Hippocampal formation (tissue), 2 donors: ENCODE results near the gene CD209.
"Not testable (repeated sequence)": the region's sequence is repeated elsewhere in the genome, so short reads cannot be mapped to it uniquely, and the experiment has no call there.

Experiments used
- DNase-seq, 2 donors: peaks; one replicate each; lab custom pipeline; 2025; lab: John Stamatoyannopoulos, UW

CD209 gene, protein sequence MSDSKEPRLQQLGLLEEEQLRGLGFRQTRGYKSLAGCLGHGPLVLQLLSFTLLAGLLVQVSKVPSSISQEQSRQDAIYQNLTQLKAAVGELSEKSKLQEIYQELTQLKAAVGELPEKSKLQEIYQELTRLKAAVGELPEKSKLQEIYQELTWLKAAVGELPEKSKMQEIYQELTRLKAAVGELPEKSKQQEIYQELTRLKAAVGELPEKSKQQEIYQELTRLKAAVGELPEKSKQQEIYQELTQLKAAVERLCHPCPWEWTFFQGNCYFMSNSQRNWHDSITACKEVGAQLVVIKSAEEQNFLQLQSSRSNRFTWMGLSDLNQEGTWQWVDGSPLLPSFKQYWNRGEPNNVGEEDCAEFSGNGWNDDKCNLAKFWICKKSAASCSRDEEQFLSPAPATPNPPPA

DNA sequence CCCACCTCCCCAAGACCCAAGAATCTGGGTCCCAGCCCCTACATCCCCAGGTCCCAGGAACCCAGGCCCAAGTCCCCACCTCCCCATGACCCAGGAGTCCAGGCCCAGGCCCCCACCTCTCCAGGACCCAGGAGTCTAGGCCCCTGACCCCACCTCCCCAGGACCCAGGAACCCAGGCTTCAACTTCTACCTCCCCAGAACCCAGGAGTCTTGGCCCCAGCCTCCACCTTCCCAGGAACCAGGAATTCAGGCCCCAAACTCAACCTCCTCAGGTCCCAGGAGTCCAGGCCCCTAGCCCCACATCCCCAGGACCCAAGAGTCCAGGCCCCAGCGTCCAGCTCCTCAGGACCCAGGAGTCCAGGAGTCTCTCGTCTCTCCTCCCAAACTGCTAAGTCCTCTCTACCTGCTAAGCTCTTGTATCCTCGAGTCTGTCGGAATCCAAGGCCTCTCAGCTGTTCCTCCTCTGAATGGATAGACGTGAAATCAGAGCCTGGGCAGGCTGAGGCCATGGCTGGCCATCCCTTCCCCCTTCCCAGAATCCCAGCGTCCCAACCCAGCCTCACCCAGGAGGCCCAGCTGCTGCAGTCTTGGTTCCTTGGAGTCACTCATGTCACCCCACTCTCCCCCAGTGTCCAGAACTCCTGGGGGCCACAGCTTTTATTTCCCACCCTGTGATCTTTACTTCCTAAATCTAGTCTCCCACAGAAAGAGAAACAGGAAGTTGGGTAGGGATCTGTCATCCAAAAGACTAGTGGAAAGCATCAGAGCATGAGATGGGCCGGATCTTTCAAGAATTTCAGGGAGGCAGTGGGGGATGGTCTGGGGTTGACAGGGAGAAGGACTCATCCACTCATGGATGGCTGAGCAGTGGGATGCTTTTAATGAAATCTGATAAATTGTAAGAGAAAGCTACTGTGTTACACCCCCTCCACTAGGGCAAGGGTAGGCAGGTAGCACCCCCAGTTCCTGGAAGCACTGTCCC, at the start of gene CD209:
TSS of gene CD209 (minus strand) at position 632 of the 982 bp plus-strand sequence. CDS start at position 609, 23 bp downstream.
- DNase-seq, result no peak

DNA sequence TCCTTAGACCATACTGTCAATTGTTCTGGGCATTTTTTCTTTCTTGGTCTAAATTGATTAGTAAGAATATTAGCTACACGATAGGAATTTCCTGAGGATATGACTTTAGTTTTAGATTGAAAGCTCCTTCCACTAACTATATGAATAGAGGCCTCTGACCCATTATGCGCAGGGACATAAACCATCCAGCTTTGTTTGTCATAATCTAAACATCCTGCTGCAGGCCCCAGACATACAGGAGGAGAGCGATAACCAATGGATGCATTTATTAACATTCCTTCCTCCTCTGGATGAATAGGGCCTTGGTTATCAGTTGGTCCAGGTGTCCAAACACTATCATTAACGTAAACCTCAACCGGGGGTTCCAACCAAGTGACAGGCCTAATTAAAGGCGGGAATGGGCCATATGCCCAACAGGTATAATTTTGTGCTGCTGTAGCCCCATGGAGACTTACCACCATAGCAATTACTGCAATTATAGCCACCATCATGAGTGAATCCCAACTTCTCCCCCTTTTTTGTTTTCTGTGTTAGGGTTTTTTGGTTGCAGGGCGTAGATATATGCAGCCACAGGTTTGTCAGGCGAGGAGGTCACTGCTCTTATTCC, 48.3 kb upstream of the CD209 start:
- DNase-seq, result no peak

DNA sequence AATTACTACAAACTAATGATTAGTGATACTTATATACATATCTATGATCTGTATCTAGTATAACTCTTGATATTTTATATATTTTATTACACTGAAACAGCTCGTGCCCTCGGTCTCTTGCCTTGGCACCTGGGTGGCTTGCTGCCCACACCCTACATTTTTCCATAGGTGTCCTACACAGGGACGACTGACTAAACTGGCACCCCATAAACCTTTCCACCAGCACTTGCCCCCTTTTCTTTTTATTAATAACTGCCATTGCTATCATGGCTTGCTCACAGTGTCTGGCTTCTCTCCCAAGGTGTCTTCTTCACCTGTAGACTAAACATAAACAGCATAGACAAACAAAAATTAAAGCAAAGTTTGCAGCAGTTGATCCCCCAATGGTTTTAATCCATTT, 46.2 kb upstream of the CD209 start:
- DNase-seq, result no peak

DNA sequence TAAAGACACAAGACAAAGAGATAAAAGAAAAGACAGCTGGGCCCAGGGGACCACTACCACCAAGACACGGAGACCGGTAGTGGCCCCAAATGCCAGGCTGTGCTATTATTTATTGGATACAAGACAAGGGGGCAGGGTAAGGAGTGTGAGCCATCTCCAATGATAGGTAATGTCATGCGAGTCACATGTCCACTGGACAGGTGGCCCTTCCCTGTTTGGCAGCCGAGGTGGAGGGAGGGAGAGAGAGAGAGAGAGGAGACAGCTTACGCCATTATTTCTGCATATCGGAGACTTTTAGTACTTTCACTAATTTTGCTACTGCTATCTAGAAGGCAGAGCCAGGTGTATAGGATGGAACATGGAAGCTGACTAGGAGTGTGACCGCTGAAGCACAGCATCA, 45.4 kb upstream of the CD209 start:
- DNase-seq, result not testable (repeated sequence)

DNA sequence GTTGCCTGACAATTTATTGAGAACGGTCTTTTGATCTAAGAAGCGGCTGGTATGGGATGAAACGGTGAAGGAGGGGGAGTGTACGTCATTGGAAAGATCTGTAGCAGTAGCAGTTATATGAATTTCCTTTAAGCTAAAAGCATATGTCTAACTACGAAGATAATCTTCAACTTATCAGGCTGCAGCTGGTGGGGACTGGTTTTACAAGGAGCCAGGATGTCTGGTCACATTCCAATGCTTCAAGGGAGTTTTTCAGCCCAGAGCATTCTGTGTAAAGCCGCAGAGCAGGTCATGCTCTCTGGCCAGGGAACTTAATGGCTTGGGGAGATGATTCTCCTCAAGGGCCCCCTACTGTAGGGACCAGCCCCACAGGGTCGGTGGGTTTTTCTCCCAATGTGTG, 44.9 kb upstream of the CD209 start:
- DNase-seq, result no peak

DNA sequence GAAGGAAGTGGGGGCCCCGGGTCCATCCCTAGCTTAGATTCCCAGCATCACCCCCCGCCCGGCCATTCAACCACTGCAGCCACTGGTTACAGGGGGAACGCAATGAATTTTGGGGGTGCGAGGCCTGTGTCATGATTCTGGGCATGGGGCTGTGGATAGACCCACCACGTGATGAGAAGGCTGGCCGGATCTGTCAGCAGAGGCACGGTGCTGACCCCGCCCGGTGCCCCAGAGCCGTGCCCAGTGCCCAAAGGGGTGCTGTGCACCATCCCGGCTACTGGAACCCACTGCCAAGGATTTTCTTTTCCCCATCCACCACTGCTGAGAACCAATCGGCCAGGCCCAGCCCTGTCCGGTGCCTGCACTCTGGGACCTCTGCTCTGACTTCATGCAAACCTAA, 43.1 kb upstream of the CD209 start:
- no peak for DNase-seq

DNA sequence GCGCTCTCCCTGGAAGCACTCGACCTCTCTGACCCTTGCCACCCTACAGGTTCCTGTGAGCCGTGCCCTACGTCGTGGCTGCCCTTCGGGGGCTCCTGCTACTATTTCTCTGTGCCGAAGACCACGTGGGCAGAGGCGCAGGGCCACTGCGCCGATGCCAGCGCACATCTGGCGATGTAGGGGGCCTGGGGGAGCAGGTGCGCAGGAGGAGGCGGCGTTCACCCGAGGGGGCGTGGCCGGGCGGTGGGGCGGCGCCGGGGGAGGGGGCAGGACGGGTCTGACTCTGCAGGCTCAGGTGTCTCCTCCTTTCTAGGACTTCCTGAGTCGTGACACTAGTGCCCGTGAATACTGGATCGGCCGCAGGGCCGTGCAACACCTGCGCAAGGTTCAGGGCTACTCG, 42.1 kb upstream of the CD209 start:
- no peak for DNase-seq

DNA sequence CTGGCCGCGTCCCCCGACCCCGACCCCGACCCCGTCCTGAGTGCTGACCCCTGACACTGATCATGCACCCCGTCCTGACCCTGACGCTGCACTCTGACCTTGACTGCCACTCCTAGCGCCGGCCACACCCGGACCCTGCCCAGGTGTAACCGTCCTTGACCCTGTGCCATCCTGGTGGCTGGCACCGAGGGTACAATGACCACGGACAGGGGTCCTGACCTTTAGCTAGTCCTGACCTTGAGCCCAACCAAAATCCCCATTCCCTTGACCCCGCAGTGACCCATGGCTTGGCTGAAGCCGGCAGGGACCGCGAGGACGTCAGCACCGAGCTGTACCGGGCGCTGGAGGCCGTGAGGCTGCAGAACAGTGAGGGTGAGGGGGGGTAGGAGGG, 41.6 kb upstream of the CD209 start:
- DNase-seq, result no peak

DNA sequence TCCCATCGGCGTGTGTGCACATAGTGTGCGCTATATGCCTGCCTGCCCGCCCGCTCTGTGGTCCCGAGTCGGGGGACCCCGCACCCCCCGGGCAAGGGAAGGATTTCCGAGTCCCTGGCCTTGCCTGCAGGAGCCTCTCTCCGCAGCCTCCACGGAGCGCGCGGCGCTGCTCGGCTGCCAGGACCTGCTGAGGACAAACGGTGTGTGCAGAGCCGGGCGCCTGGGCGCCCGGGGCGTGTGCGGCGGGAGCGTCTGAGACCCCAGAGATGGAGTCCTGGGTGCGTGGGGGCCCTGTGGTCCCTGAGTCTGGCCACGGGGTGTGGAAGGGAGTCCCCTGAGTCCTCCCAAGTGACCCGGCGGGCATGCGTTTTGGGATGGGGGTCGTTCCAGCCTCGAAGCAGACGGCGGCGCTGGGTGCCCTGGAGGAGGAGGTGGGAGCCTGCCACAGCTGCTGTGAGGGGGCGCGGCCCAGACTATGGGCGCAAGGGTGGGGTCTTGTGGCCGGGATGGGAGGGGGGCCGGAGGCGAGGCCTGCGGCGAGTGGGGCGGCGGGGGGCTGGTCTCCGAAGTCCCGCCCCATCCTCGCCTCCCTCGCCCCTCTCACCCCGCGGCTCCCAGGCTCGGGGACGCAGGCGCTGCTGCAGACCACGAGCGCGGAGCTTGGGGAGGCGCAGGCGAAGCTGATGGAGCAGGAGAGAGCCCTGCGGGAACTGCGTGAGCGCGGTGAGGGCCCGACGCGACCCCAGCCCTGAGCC, 41.0 kb upstream of the CD209 start:
- no peak for DNase-seq

DNA sequence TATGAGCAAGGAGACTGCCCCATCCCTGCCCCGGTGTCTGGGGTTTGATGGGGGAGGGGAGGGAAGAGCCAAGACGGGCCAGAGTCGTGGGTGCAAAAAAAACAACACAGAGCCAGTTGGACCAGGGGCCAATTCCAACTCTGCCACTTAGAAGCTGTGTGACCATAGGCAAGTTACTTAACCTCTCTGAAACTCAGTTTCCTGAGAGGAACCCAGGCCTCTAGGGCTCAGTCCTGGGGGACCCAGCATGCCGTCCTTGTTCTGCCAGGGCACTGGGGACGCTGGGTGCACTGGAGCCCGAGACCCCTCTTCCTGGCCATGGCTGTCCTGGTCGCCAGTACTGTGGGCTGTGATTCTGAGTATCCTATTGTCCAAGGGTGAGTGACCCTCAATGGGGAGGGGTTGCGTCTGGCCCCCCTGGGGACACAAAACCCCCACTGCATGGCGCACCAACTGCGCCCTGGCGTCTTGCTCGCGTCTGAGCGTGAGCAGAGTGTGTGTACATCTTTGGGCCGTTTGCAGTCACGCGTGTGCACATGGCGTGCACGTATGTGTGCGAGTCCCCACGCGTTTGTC, 40.4 kb upstream of the CD209 start:
- no peak for DNase-seq

DNA sequence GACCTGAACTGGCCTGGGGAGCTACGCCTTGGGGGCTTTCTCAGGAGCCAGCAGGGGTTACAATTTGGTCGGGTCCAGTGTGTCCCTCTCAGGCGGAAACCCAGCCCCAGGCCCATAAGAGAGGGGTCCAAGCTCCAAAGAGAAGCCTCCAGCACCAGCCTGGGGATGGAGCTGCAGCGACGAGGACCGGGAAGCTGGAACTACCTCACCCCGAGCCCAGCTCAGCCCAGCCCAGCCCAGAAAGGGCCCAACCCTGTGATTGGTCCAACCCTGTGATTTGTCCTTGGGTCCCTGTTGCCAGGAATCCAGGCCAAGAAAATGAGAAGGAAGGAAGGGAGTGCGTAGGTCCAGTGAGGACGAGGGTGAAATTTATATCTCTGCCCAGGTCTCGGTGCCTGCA, 39.8 kb upstream of the CD209 start:
- no peak for DNase-seq

DNA sequence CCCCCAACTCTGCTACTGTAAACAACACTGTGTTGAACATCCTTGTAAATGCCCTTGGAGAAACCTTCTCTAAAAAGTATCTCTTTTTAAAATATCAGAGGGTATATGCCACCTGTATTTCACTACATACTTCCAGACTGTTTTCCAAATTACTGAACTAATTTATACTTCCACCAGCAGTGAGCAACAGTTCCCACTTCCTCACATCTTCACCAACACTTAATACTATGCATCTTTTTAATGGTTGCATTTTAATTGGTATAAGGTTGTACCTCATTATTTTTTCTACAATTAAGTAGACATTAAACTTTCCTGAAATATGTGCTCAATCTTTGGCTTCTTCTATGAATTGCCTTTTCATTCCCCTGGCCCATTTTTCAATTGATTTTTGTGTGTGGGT, 37.5 kb upstream of the CD209 start:
- no peak for DNase-seq

DNA sequence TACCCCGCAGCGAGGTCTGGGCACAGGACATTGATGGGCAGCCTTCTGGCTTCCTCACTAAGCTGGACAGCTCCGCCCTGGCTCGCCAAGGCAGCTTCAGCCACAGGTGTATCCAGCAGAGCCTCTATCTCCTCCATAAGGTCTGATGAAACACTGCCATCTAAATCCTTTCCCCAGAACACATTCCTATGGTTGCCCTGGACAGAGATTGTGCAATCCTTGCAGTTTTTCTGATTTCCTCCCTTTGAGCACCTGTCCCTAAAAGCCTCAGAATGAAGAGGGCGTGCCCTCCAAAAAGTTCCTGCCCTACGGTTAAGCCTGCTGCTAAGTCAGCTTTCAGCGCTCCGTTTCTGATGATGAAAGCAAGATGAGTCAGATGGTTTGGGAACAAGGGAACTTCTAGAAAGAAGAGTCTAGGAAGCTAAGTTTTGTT, 36.7 kb upstream of the CD209 start:
- DNase-seq, result no peak

DNA sequence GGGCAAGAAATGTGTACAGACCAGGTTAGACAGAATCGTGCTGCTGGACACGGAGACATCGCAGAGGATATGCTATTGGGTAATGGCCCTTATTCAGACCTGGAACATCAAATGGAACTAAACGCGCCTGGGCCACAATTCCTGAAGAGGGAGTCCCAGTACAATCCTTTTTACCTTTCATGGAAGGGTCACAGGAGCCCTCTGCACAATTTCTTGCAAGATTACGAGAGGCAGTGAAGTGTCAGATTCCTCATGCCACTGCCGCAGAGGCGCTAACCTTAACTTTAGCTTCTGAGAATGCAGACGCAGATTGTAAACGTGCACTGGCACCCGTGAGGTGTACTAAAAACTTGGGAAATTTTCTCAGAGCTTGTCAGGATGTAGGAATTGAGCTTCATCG, 33.8 kb upstream of the CD209 start:
- no peak for DNase-seq

DNA sequence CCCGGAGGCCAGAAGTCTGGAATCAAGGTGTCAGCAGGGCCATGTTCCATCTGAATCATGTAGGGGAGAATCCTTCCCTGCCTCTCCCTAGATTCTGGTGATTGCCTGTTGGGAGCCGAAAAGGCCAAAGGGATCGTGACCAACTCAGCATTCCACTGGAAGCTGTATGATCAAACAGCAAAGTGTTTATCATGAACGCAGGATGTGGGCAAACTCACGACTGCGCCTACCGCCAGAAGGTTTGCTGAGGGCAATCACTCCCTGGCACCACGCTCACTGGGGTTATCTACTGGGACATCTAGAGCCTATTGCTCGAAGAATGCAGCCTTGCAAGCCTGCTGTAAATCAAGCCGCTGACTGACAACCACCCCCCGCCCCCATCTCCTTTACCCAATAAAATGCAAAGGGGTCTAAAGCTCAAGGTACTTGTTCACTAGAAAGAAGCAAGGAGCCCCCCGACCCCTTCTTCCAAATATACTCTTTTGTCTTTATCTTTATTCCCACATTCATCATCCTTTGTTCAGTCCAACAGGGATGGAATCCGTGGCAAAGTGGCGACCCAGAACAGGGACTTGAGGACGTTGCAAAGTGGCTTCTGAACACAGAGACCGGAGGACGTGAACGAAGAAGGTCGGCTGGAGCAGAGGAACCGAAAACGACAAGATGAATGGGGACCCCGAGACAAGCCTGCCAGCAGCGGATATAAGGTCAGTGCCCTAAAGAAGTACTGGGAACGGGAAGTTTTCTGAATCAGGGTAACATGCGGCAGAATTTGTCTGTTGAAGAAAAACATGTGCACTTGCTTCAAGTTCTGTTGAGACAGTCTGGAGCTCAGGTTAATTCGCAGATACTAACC, 32.5 kb upstream of the CD209 start:
- DNase-seq, result no peak

DNA sequence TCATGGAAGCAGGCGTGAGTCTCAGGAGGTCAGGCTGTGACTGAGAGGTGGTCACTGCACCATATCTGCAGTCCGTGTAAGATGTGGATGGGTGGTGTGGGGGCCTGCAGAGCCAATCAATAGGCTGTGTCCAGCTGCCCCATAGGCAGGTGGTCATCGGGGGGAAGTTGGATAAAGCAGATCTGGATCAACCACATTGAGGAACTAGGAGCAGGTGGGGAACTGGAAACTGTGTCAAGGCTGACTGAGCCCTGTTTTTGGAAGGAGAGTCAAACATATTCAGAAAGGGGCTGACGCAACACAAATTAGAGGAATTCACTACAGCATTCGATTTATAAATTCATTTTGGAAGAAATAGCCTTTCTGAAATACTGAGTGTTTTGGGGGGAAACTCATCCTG, 30.7 kb upstream of the CD209 start:
- DNase-seq, result no peak

DNA sequence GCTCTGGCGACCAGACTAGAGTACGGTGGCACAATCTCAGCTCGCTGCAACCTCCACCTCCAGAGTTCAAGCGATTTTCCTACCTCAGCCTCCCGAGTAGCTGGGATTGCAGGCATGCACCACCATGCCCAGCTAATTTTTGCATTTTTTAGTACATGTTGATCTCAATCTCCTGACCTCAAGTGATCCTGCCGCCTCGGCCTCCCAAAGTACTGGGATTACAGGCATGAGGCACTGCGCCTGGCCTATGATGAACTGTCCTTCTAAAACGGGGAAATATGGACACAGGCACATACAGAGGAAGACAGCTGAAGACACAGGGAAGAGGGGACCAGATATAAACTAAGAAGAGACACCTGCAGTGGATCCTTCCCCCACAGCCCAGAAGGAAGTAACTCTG, 28.4 kb upstream of the CD209 start:
- DNase-seq, result no peak

DNA sequence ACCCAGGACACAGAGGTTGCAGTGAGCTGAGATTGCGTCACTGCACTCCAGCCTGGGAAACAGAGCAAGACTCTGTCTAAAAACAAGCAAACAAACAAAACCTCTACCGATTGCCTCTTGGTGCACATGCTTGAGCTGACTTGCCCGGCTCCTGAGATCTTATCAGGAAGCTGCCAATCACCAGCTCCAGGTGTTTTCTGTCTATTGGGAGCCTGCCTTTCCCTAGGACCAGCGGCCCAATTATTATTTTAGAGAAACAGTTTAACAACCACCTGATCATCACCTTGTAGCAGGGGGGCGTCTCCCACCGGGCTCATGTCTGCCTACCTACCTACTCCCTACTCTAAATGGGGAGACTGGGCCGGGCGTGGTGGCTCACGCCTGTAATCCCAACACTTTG, 26.5 kb upstream of the CD209 start:
- DNase-seq, result no peak

DNA sequence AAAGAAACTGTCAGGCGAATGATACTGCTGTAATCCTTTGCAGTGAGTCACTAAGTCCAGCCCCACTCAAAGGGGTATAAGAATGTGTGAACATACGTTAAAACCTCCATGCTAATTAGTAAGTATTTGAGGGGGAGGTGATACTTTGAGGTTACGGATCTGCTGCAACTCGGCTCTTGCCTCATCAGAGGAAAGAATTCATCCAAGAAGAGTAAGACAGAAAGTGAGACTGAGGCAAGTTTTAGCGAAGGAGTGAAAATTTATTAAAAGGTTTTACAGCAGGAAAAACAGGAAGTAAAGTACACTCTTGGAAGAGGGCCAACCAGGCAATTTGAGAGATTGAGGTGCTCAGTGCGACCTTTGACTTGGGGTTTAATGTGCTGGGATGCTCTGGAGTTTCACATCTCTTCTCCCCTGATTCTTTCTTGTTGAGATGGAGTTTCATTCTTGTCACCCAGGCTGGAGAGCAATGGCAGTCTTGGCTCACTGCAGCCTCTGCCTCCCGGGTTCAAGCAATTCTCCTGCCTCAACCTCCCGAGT, 25.5 kb upstream of the CD209 start:
- no peak for DNase-seq

DNA sequence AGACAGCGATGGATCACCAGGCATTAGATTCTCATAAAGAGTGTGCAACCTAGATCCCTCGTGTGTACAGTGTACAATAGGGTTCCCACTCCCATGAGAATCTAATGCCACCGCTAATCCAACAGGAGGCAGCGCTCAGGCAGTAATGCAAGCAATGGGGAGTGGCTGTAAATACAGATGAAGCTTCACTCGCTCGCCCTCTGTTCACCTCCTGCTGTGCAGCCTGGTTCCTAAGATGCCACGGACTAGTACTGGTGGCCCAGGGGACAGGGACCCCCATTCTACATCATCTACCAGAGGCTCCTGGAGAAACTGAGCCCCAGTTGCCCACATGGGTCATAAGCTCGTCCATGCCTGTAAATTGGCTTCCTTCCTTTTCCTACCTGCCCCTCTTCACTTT, 23.7 kb upstream of the CD209 start:
- no peak for DNase-seq
